IPS-18a (cell line): ENCODE measurements around the gene NMT2.
A peak's percentile ranks its signal among the peaks of the same experiment; 100 is the strongest.

Experiments
- H3K27ac ChIP-seq: one replicate; pipeline ENCODE4 v1.5.1; 2013; ENCODE audit warnings: low read length
- H3K27me3 ChIP-seq: one replicate; pipeline ENCODE4 v1.6.1; 2013; ENCODE audit warnings: mild to moderate bottlenecking, low read length; ENCODE audit not compliant: control insufficient read depth, insufficient read depth
- H3K36me3 ChIP-seq: one replicate; pipeline ENCODE4 v1.6.1; 2013; ENCODE audit warnings: low read depth, low read length; ENCODE audit not compliant: control insufficient read depth
- H3K4me1 ChIP-seq: one replicate; pipeline ENCODE4 v1.6.1; 2013; ENCODE audit warnings: low read depth, low read length; ENCODE audit not compliant: control insufficient read depth
- H3K4me3 ChIP-seq: one replicate; pipeline ENCODE4 v1.5.1; 2013; ENCODE audit warnings: low read length
- H3K9ac ChIP-seq: one replicate; pipeline ENCODE4 v1.6.1; 2013; ENCODE audit warnings: mild to moderate bottlenecking, low read length, moderate library complexity
- H3K9me3 ChIP-seq: one replicate; pipeline ENCODE4 v1.6.1; 2013; ENCODE audit warnings: low read depth, low read length; ENCODE audit not compliant: control insufficient read depth

The NMT2 gene

DNA sequence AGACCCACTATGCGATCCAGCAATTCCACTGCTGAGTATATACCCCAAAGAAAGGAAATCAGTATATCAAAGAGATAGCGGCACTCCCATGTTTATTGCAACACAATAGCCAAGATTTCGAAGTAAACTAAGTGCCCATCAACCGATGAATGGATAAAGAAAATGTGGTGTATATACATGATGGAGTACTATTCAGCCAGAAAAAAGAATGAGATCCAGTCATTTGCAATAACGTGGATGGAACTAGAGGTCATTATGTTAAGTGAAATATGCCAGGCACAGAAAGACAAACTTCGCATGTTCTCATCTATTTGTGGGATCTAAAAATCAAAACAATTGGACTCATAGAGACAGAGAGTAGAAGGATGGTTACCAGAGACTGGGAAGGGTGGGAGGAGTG is 7.1 kb upstream of the NMT2 start:
- H3K9ac ChIP-seq: no peak overlapping the region
- H3K36me3 ChIP-seq: no peaks in the 10 kb centered on the region
- no peaks in the 10 kb centered on the region for H3K27me3 ChIP-seq
- H3K27ac ChIP-seq: no peak overlapping the region
- H3K4me1 ChIP-seq: no peaks in the 10 kb centered on the region
- no peaks in the 10 kb centered on the region for H3K9me3 ChIP-seq
- H3K4me3 ChIP-seq: no peak overlapping the region

GRCh38 chr10:15172306-15172840 is 3.9 kb upstream of the NMT2 start:
- H3K4me3 ChIP-seq: no peak overlapping the region
- H3K36me3 ChIP-seq: no peaks in the 10 kb centered on the region
- no peak overlapping the region for H3K9ac ChIP-seq

GRCh38 chr10:15169555-15170401 is 1.3 kb upstream of the NMT2 start:
- Histone ChIP-seq H3K4me1 (peaks cover 16% of the 10 kb centered on the region), H3K27ac (no peak overlapping the region), H3K9ac (no peak overlapping the region), H3K4me3 (no peak overlapping the region), H3K36me3 (no peaks in the 10 kb centered on the region), H3K9me3 (no peaks in the 10 kb centered on the region), H3K27me3 (peaks cover 20% of the 10 kb centered on the region)

More at GRCh38 chr10:15172306-15172840, 3.9 kb upstream of the NMT2 start:
- Histone ChIP-seq H3K4me1 (peaks cover 2% of the 10 kb centered on the region), H3K27me3 (peaks cover 12% of the 10 kb centered on the region), H3K27ac (no peak overlapping the region), H3K9me3 (no peaks in the 10 kb centered on the region)

- Histone ChIP-seq H3K4me1 (peaks cover 16% of the 10 kb centered on the region), H3K4me3 (peak overlapping the region; percentile 22), H3K27ac (no peak overlapping the region), H3K27me3 (peaks cover 20% of the 10 kb centered on the region), H3K9ac (no peak overlapping the region), H3K9me3 (no peaks in the 10 kb centered on the region), H3K36me3 (no peaks in the 10 kb centered on the region)
Observed at GRCh38 chr10:15168786-15169554, 477 bp upstream of the NMT2 start.

DNA sequence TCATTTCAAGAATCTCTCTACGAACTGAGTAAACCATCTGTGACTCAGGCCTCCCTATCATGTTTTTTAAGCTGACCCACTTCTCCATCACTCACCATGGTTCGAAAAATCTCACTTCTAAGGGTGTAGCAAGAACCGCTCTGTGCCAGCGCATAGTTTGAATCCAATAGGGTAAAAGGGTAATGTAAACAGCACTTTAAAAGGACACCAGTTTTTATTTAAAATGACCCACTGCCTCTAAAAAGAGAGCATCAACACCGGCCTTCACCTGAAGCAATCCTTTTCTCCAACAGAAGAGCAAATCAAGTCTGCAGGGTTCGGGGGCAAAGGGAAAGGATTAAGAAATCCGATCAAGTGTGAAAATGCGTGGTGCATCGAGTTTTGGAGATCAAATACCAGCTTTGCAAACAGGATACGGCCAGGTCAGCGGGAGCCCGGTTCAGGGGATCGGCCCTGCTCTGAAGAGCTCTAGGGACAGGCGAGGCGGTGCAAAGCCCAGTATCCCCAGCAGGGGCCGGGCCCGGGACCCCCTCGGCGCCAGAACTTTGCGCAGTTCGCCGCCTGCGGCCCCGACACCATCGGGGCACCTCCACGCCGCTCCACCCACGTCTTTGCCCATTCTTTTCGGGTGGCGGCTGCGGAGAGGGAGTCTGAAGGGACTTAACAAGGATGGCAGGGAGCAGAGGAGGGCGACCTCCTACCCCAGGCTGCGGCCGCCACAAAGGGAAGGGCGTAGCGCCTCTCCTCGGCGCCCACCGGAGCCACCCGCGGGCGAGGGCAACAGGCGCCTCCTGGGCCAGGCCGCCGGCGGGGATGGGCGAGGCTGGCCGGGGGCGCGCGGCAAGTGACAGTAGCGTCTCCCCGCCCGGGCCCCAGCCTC is 842 bp downstream of the NMT2 start:
- H3K9me3 ChIP-seq: no peaks in the 10 kb centered on the region
- peaks cover 16% of the 10 kb centered on the region for H3K4me1 ChIP-seq
- H3K9ac ChIP-seq: peak overlapping the region; percentile 61
- H3K4me3 ChIP-seq: peak overlapping the region; percentile 73
- no peak overlapping the region for H3K27ac ChIP-seq
- no peaks in the 10 kb centered on the region for H3K36me3 ChIP-seq
- peaks cover 20% of the 10 kb centered on the region for H3K27me3 ChIP-seq

DNA sequence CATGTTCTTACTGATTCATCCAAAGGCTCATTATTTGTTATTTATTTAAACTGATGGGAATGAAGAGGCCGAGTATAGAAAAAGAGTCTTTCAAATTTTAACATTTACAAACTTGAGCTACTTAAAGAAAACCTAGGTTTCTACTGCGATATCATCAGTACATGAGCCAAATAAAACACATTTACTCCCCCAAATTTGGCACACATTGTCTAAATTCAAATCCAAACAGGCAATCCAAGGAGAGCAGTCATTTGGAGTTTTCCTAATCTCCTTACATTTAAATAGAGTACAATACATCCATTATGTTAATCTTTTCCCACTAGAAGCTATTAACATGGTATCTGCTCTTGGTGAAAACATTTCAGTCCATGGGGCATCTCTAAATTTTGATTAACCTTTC is 2.2 kb downstream of the NMT2 start:
- Histone ChIP-seq H3K9ac (no peak overlapping the region), H3K4me3 (peak overlapping the region; percentile 73), H3K9me3 (no peaks in the 10 kb centered on the region)

GRCh38 chr10:15163253-15163828 is 5.2 kb downstream of the NMT2 start:
- Histone ChIP-seq H3K27me3 (peaks cover 9% of the 10 kb centered on the region), H3K9ac (no peak overlapping the region), H3K27ac (no peak overlapping the region), H3K4me3 (no peak overlapping the region), H3K4me1 (peaks cover 16% of the 10 kb centered on the region), H3K9me3 (no peaks in the 10 kb centered on the region), H3K36me3 (no peaks in the 10 kb centered on the region)

More for the DNA sequence above, 2.2 kb downstream of the NMT2 start:
- no peaks in the 10 kb centered on the region for H3K36me3 ChIP-seq
- no peak overlapping the region for H3K27ac ChIP-seq
- peaks cover 16% of the 10 kb centered on the region for H3K4me1 ChIP-seq
- peaks cover 20% of the 10 kb centered on the region for H3K27me3 ChIP-seq

DNA sequence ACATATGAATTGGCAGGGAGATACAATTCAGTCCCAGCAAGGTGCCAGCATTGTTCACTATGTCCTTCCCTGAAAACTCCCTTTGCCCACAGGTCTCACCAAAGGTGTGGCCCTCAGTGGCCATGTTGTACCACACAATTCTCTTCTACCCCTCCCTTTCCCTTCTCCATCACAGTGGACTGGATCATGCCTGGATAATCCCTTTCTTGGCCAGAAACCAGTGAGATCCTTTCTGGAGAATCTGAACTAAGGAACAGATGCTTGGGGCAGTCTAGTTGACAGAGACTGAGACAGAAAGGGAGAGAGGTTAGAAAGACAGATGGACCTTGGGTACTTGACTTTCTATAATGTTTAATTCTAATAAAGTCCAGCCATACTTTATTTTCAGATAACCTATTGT is 9.5 kb downstream of the NMT2 start:
- Histone ChIP-seq H3K36me3 (no peaks in the 10 kb centered on the region), H3K27me3 (no peaks in the 10 kb centered on the region), H3K9ac (no peak overlapping the region), H3K4me1 (no peaks in the 10 kb centered on the region), H3K4me3 (no peak overlapping the region), H3K27ac (no peak overlapping the region), H3K9me3 (no peaks in the 10 kb centered on the region)

- H3K9ac ChIP-seq: no peak overlapping the region
Observed at GRCh38 chr10:15158448-15158847, 10.0 kb downstream of the NMT2 start.

GRCh38 chr10:15155978-15156656 is 12.4 kb downstream of the NMT2 start:
- Histone ChIP-seq H3K27ac (no peak overlapping the region), H3K27me3 (no peaks in the 10 kb centered on the region), H3K9me3 (no peaks in the 10 kb centered on the region), H3K4me1 (no peaks in the 10 kb centered on the region), H3K9ac (no peak overlapping the region), H3K36me3 (no peaks in the 10 kb centered on the region), H3K4me3 (no peak overlapping the region)

More at GRCh38 chr10:15158448-15158847, 10.0 kb downstream of the NMT2 start:
- Histone ChIP-seq H3K4me3 (no peak overlapping the region), H3K27ac (no peak overlapping the region), H3K36me3 (no peaks in the 10 kb centered on the region), H3K9me3 (no peaks in the 10 kb centered on the region), H3K4me1 (no peaks in the 10 kb centered on the region), H3K27me3 (no peaks in the 10 kb centered on the region)
